Measurements from ENCODE around the gene CCDC97.

The CCDC97 gene

GRCh38 chr19:41321204-41321599 is 11.2 kb downstream of the CCDC97 start:
- DNase-seq, result no peak

DNA sequence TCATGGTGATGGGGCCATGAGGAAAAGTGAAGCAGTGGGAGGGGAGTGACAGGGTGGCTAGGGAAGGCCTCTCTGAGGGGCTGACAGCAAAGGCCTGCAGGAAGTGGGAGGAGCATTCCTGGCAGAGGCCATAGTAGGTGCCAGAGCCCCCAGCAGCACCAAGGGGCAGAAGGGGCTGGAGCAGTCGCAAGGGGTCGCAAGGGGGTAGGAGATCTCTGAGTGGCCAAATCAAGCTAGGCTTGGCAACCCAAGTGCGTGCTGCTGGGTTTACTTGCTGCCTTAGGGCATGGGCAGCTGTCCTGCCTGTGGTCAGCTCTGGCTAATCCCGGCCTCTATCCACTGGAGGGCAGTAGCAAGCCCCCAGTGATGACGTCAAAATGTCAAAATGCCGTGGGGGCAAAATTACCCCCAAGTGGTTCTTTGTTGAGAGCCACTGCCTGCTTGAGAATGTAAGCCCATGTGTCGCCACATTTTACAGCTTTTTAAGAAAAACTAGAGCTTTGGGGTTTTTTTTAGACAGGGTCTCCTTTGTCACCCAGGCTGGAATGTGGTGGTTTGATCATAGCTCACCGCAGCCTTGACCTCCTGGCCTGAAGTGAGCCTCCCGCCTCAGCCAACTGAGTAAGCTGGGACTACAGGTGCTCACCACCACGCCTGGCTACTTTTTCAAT is 11.8 kb downstream of the CCDC97 start:
- DNase-seq, result peak; percentile 63

DNA sequence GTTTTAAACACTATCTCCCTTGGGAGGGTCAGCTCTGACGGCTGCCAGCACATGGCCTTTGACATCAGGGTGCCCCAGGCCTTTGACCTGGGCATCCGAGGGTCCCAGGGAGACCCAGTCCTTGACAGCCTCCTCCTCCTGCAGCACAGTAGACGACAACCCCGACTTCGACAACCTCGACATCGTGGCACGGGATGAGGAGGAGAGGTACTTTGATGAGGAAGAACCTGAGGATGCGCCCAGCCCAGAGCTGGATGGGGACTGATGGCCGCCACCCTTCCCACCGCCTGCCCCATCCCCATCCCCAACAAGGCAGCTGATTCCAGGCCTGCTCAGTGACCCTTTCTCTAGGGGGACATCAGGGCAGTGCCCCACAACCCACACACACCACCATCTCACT is 12.5 kb downstream of the CCDC97 start:
- DNase-seq, result no peak

DNA sequence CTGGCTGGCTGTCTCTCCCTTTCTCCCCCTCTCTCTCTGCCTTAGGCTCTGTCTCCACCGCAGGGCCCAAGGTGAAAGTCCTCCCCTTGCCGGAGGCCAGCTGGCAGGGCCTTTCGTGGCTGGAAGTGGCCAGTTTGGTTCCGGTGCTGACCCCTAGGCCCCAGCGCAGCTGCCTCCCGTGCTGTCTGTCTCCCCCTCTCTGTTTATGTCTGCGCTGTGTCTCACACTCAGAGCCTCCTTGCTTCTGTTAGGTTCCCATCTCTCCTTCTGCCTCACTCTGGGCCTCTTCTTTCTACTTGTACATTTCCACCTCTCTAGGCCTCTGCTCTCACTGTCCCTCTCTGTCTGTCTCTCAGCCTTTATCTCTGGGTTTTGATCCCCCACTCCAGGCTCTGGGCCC is 13.1 kb downstream of the CCDC97 start:
- no peak for DNase-seq

GRCh38 chr19:41323430-41324125 is 13.6 kb downstream of the CCDC97 start:
- DNase-seq, result peak; percentile 98

DNA sequence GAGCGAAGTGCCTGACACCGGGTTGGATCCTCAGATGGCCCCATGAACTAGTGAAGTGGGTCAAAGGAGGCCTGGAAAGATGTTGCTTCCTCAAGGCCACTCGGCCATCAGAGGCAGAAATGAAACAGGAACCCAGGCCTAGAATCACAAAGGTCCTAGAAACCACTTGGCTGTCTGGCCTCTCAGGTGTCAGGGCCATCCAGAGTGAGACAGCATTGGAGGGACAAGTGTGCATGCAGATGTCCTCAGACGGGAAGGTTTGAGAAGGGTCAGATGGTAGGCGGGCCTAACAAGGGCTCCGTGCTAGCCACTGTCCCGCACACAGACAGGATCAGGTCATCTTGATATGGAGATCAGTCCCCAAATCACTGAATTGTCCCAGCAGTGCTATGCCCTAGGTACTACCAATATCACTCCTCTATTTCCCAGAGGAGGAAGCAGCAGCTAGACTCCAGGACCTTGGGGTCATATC is 14.3 kb downstream of the CCDC97 start:
- no peak for DNase-seq

- peak; percentile 91 for DNase-seq
These were observed 15.1 kb downstream of the CCDC97 start for GRCh38 chr19:41324921-41325639.

DNA sequence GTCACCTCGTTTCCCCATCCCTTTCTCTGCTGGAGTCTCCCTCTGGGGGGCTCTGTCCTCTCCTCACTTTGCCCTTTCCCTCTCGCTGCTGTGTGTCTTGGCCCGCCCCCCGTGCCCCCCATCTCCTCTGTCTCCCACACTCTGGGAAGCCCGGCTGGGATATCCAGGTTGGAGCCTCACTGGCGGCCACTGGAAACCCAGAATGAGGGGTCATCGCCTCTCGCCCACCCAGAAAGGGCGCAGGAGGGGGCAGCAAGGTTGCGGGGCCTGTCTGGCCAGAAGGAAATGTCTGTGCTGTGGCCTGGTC is 15.6 kb downstream of the CCDC97 start:
- no peak for DNase-seq

DNA sequence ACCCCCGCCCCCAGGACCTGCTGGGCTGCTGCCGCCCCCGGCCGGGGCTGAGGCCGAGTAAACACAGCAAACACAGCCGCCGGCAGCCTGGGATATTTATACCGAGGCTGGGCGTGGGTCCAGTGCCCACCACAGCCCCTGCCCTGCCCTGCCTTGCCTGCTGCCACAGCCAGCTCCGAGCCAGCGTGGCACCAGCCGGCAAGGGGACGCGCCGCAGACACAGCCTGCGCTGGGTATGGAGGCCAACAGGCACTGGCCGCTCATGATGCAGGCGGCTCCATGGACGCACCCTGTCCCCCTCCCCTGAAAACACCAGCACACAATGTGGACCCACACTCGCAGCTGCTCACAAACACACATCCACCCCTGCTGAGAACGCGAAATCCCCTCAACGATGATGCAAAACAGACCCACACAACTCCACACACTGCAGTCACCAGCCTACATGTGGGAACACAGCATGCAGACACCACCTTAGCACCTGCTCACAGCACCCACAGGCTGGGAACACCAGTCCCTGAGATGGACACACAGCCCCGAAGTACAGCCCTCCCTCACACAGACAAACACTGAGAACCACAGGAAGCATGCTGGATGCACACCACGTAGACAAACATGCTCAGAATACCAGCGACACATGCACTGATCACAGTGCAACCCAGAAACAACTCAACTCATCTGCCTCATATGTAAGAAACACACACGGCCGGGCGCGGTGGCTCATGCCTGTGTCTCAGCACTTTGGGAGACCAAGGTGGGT is 16.2 kb downstream of the CCDC97 start:
- peak; percentile 84 for DNase-seq

DNA sequence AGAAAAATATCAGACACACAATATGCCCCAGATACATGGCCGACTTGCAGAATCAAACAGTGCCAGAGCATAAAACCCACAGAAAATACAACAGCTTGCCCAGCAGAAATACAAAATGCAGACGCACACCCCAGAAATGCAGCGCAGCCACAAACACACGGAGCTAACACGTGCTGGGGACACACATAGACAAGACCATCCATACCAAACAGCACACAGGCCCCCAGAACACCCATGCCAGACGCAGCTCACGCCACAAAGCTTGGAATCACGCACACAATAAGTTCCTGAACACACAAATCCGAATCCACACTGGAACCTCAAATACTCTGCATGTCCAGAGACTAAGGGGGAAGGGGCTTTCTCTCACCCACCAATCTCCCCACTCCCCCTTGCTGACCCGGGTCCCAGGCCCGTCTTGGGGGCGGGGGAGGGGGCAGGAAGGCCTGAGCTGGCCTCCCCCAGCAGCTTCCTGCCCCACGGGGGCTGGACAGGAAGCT is 17.2 kb downstream of the CCDC97 start:
- peak; percentile 47 for DNase-seq

DNA sequence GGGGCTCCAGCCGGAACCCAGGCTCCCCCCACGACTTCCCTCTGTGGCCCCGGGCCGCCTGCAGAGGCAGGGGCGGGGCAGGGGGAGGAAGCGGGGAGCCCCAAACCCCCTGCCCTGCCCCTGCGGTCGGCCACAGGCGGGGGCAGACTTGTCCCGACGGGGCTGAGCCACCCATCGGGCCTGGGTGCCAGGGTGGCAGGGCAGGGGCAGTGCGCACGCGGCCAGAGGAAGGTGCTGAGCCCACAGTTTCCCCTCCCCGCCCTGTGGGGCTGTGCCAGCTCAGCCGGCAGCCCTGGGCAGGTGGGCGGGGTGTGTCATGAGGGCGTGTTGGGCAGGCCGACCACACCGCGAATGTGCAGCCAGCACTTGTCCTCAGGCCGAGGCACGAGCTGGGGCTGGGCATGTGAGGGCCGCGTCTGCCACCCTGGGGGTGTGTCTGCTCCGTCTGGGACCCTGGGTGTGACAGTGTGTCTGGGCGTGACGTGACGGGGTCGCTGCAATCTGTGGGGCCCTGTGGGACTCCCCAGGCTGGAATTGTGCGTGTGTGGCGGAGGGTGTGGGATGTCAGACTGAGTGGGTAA is 17.7 kb downstream of the CCDC97 start:
- peak; percentile 39 for DNase-seq

DNA sequence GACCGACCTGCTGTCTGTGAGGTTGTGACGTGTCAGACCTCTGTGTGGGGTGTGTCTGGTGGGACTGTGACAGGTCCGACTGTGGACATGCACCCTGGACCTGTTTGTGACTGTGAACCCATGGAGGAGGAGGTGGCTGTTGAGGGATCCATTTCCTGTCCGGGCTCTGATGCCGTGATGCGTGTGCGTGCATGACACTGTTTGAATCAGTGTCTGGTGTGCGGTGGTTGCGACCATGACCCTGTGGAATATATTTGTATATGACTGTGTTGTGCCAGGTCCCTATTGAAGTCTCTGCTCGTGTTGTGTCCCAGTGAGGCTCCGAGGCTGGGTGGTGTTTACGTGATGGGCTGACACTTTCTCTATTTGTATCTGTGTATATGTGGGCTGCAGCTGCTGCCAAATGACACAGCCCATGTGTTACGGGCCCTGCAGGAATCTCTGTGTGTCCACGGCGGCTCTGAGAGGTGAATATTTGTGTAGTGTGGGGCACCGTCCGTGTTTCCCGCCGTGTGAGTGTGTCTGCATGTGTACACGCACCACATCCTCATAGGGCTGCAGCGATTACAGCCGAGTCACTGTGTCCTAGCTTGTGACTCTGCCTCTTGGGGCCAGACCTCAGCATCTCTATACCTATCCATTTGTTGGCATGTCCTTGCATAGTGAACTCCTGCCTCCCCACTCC is 18.3 kb downstream of the CCDC97 start:
- DNase-seq, result peak; percentile 36

GRCh38 chr19:41328842-41329225 is 18.9 kb downstream of the CCDC97 start:
- no peak for DNase-seq

DNA sequence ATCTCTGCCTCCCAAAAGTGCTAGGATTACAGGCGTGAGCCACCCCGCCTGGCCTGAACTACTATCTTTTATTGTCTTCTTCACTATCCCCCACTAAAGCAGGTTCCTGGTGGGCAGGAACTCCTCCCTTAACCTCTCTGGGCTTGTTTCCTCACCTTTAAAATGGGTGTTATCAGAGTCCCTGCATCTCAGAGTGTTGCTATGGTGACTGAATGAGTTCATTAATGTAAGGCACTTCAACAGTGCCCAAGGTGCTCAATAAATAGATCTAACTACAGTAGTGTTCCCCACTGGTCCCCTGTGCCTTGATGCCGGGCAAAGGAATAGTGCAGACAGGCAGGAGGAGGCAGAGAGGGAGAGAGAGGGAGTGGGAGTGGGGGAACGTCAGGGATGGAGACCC is 20.5 kb downstream of the CCDC97 start:
- DNase-seq, result no peak

GRCh38 chr19:41330946-41331678 is 21.1 kb downstream of the CCDC97 start:
- DNase-seq, result no peak

- no peak for DNase-seq
These were observed 22.0 kb downstream of the CCDC97 start for GRCh38 chr19:41332000-41332399.

GRCh38 chr19:41332468-41332867 is 22.5 kb downstream of the CCDC97 start:
- DNase-seq, result no peak

- DNase-seq, result no peak
These were observed 24.8 kb downstream of the CCDC97 start for GRCh38 chr19:41334793-41335192.

- no peak for DNase-seq
These were observed 25.5 kb downstream of the CCDC97 start for GRCh38 chr19:41335467-41335866.

- DNase-seq, result peak; percentile 87
These were observed 30.0 kb downstream of the CCDC97 start for GRCh38 chr19:41339936-41340335.

Data from fibroblast of skin of right biceps (primary cell).